Measurements from ENCODE around the gene DOCK2.

DNA sequence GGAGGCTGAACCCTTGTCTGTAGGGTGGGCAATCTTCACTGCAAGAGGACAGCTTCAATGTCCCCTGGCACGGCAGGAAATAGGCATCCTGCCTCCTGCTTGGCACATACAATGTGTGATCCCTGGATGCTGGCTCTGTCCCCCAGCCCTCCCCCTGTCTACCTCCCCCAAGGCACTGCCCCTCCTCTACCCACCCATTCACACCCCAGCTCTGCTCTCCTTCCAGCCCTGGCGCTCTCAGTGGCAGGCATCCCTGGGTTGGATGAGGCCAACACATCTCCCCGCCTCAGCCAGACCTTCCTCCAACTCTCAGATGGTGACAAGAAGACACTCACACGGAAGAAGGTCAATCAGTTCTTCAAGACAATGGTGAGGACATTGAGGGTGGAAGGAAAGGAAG lies 444.5 kb downstream of the DOCK2 start:
- TF ChIP-seq, protein P1, sequence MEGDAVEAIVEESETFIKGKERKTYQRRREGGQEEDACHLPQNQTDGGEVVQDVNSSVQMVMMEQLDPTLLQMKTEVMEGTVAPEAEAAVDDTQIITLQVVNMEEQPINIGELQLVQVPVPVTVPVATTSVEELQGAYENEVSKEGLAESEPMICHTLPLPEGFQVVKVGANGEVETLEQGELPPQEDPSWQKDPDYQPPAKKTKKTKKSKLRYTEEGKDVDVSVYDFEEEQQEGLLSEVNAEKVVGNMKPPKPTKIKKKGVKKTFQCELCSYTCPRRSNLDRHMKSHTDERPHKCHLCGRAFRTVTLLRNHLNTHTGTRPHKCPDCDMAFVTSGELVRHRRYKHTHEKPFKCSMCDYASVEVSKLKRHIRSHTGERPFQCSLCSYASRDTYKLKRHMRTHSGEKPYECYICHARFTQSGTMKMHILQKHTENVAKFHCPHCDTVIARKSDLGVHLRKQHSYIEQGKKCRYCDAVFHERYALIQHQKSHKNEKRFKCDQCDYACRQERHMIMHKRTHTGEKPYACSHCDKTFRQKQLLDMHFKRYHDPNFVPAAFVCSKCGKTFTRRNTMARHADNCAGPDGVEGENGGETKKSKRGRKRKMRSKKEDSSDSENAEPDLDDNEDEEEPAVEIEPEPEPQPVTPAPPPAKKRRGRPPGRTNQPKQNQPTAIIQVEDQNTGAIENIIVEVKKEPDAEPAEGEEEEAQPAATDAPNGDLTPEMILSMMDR (optimal IDR thresholded peaks at IDR 0.05 in 1 of 3, IDR thresholded peaks at IDR 0.05 in 1 of 3, conservative IDR thresholded peaks at IDR 0.05 in 1 of 3; ENCODE audit: extremely low read depth in 1 of 3, insufficient read depth in 2 of 3, low read length in 3 of 3), result no peak
- no peak for TF ChIP-seq EZH2 (IDR thresholded peaks at IDR 0.05; ENCODE audit: low read length)

Data from keratinocyte (primary cell).